K562 (cell line): ENCODE measurements around the gene RNF141. TPM values are rescaled to one million over a fixed set of nuclear protein-coding genes. Genes with fewer than 3 reads are reported as not detected.

Experiments
- CBX5 ChIP-seq: IDR thresholded peaks from 2 replicates; pipeline ENCODE4 v1.6.1; 2014; ENCODE audit warnings: low read depth, borderline replicate concordance
- DIDO1 ChIP-seq: fragments of 450-650 bp; IDR thresholded peaks from 2 replicates; pipeline ENCODE4 v1.6.1; 2016; ENCODE audit warnings: low read depth, missing biosample characterization, missing genetic modification characterization
- ETV6 ChIP-seq, 3 experiments: fragments of 150-350 bp in 1 of 3; sonication (generic) in 1 of 3; formaldehyde crosslinking in 1 of 3; IDR thresholded peaks; 2 replicates each; pipeline versions ENCODE4 v1.6.1 to v1.8.0; 2014 to 2022; ENCODE audit warnings: borderline replicate concordance in 2 of 3, low read depth in 2 of 3, antibody characterized with exemption in 1 of 3, low read length in 1 of 3, mild to moderate bottlenecking in 1 of 3, missing genetic modification reagents in 1 of 3
- FOXJ2 ChIP-seq: fragments of 200-800 bp; sonication (Bioruptor generic); IDR thresholded peaks from 2 replicates; pipeline ENCODE4 v1.6.1; 2016; ENCODE audit warnings: missing genetic modification characterization, missing compliant biosample characterization
- KLF13 ChIP-seq: fragments of 450-650 bp; IDR thresholded peaks from 2 replicates; pipeline ENCODE4 v1.6.1; 2016; ENCODE audit warnings: missing genetic modification characterization, low read depth, mild to moderate bottlenecking, missing compliant biosample characterization, moderate library complexity, borderline replicate concordance
- LEF1 ChIP-seq: fragments of 450-650 bp; IDR thresholded peaks from 2 replicates; pipeline ENCODE4 v1.6.1; 2016; ENCODE audit warnings: mild to moderate bottlenecking
- MTA3 ChIP-seq: fragments of 450-650 bp; formaldehyde crosslinking; IDR thresholded peaks from 2 replicates; pipeline ENCODE4 v1.6.1; 2017; ENCODE audit warnings: mild to moderate bottlenecking, borderline replicate concordance
- NR1H2 ChIP-seq: sonication (generic); formaldehyde crosslinking; IDR thresholded peaks from 2 replicates; pipeline ENCODE4 v1.4.0; 2020; ENCODE audit warnings: mild to moderate bottlenecking, missing genetic modification reagents
- NR2F6 ChIP-seq: fragments of 450-650 bp; formaldehyde crosslinking; IDR thresholded peaks from 2 replicates; pipeline ENCODE4 v1.4.0; 2020; ENCODE audit warnings: mild to moderate bottlenecking
- NR4A1 ChIP-seq, 2 experiments: fragments of 250-450 bp in 1 of 2; fragments of 450-650 bp in 1 of 2; sonication (Bioruptor Pico) in 1 of 2; IDR thresholded peaks; 2 replicates each; pipeline versions ENCODE4 v1.4.0 to v1.6.1; 2016 to 2020; ENCODE audit warnings: mild to moderate bottlenecking in 2 of 2, missing compliant biosample characterization in 1 of 2, missing genetic modification characterization in 1 of 2, moderate library complexity in 1 of 2
- RAD51 ChIP-seq: fragments of 450-650 bp; IDR thresholded peaks from 2 replicates; pipeline ENCODE4 v1.7.1; 2016; ENCODE audit warnings: low read depth, mild to moderate bottlenecking, borderline replicate concordance
- RNF219 ChIP-seq: fragments of 250-450 bp; sonication (Bioruptor Pico); IDR thresholded peaks from 2 replicates; pipeline ENCODE4 v1.5.0; 2022; ENCODE audit warnings: mild to moderate bottlenecking
- SMAD2 ChIP-seq: fragments of 150-350 bp; IDR thresholded peaks from 2 replicates; pipeline ENCODE4 v1.6.1; 2014; ENCODE audit warnings: low read depth, mild to moderate bottlenecking, low read length
- TAF7 ChIP-seq: fragments of 450-650 bp; IDR thresholded peaks from 2 replicates; pipeline ENCODE4 v1.6.1; 2016; ENCODE audit warnings: missing genetic modification characterization, missing compliant biosample characterization
- ZNF184 ChIP-seq: sonication (generic); formaldehyde crosslinking; IDR thresholded peaks from 2 replicates; pipeline ENCODE4 v1.5.0; 2020; ENCODE audit warnings: missing genetic modification reagents
- polyA plus RNA-seq, 8 experiments: library from polyadenylated mRNA; depleted of rRNA in 4 of 8; stranded (reverse) in 5 of 8; unstranded in 3 of 8; fragments of >200 nt; fragmentation: Nextera tagmentation in 2 of 8; fragmentation: Illumina TruSeq in 1 of 8; extraction: Ambion mirVana in 2 of 8; extraction: Trizol in 1 of 8; gene quantifications; 2 replicates each; pipeline versions ENCODE4 v1.2.1 to v1.2.3, GENCODE V29; 2011 to 2014; ENCODE audit warnings: inconsistent platforms in 1 of 8, missing spikeins in 1 of 8
- total RNA-seq, 7 experiments: library from RNA; depleted of rRNA in 6 of 7; stranded (reverse); fragments of >200 nt in 6 of 7; fragmentation: Illumina TruSeq in 2 of 7; extraction: Trizol in 2 of 7; gene quantifications; 2 replicates each; pipeline versions ENCODE4 v1.2.1 to v1.2.3, GENCODE V29; 2011 to 2021; ENCODE audit warnings: low replicate concordance in 1 of 7

RNF141 gene
- total and polyA plus RNA-seq, 9 of the 15 experiments (the other 6 are each of a cell fraction or from before 2014, with no cell fraction given) = 9.7 to 51.9 (median 18.9) TPM

GRCh38 chr11:10540915-10541560, at the start of gene RNF141 (continued):
- TF ChIP-seq KLF13 (tag) = peak; percentile 96
- no peak for TF ChIP-seq ZNF184 (CRISPR knock-in tag)
- peak; percentile 84 for TF ChIP-seq FOXJ2 (tag)
- TF ChIP-seq TAF7 = 0 out of 2 replicates have a peak, but pooled peaks have one; percentile 26
- 0 out of 2 replicates have a peak, but pooled peaks have one; percentile 63 for TF ChIP-seq NR1H2 (CRISPR knock-in tag)
- TF ChIP-seq RAD51 = no peak
- TF ChIP-seq NR2F6 (CRISPR knock-in tag) = no peak
- no peak for TF ChIP-seq LEF1
- no peak for TF ChIP-seq NR4A1 (CRISPR knock-in tag; IDR thresholded peaks at IDR 0.05)
- TF ChIP-seq NR4A1 (tag; IDR thresholded peaks at IDR 0.05) = no peak
- TF ChIP-seq ETV6 (IDR thresholded peaks at IDR 0.05; ENCODE audit: borderline replicate concordance in 1 of 2, low read depth in 2 of 2, low read length in 1 of 2) = no peak; a peak in 1 of 4 replicates
- no peak for TF ChIP-seq ETV6 (CRISPR knock-in tag; IDR thresholded peaks at IDR 0.05; ENCODE audit: borderline replicate concordance)
- no peak for TF ChIP-seq DIDO1 (tag)
- TF ChIP-seq SMAD2 = no peak
- no peak for TF ChIP-seq CBX5
- no peak for TF ChIP-seq RNF219 (CRISPR knock-in tag)
- peak; percentile 62; the same call in 1 of the 2 replicates for TF ChIP-seq MTA3
